ENCODE data around the gene ROBO1. TPM values are rescaled to one million over a fixed set of nuclear protein-coding genes. Genes with fewer than 3 reads are reported as not detected.

The ROBO1 gene
- total RNA-seq, 1 experiment from 2014 or later: 35.5 TPM

GRCh38 chr3:79551321-79551892 lies 216.4 kb downstream of the ROBO1 start:
- no TSS peak for BruUV-seq (replicated peaks)
- POLR2A ChIA-PET (ENCODE audit: unreplicated experiment): no interaction called here
- CTCF ChIA-PET: no interaction called here

DNA sequence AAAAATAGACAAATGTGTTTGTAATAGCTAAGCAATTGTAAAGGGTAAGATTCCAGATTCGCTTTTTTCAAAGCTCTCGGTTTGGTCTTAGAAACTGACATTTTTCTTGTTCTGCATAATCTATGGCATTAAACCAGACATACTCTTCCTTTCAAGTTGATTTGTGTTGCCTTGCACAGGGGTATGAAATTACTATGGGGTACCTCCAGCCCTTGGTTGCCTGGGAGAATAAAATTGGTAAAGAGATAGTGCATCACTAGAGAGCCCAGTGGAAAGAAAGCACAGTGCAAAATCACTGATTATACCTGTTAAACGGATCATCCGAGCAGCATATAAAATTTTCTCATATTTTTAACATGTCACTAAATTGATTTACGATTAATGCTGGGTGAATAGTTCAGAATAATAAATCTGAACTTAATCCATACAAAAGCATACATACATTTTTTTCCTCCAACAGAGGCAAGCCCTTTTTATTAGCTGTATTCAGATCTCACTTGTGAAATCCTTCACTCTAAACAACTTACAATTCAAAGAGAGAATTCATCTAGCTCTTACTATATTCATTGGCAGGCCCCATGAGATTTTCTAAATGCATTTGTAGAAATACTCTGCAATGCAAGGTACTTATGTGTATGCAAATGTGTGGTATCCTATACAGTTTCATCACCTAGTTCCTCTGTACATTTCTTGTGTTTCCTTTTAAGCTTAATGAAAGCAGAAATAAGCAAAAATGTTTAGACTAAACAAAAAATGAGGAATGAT lies 224.4 kb downstream of the ROBO1 start:
- intact Hi-C loops (cut with micrococcal nuclease): no loop called here
- Histone ChIP-seq H3K9me3 (ENCODE audit: low read length) (no peaks in the 10 kb centered on the region), H3K79me2 (ENCODE audit: low read length) (no peaks in the 10 kb centered on the region), H3K9me2 (replicated peaks; ENCODE audit: low read length) (no peaks in the 10 kb centered on the region), H3K4me3 (ENCODE audit: low read length) (no peak overlapping the region), H3F3A (ENCODE audit: low read length, unreplicated experiment) (no peaks in the 10 kb centered on the region), H3K27me3 (ENCODE audit: low read length) (no peaks in the 10 kb centered on the region), H4K20me1 (ENCODE audit: low read length) (no peaks in the 10 kb centered on the region), H3K4me1 (ENCODE audit: insufficient read depth, low read length) (no peaks in the 10 kb centered on the region), H3K27ac (ENCODE audit: low read length) (no peak overlapping the region), H3K4me2 (ENCODE audit: low read length) (no peak overlapping the region), H3K9ac (ENCODE audit: low read length) (no peak overlapping the region), H3K36me3 (ENCODE audit: low read depth, low read length) (no peaks in the 10 kb centered on the region), H2AFZ (ENCODE audit: low read length) (no peak overlapping the region)
- DNase-seq (no peak), ATAC-seq (no peak)
- ChIA-PET CTCF (no interaction called here), POLR2A (ENCODE audit: unreplicated experiment) (interaction anchor here (0.7 kb wide), 1 partner anchor 157 kb away, joined by 5 read pairs; no protein-coding TSS in a partner anchor)
- BruUV-seq (replicated peaks): no TSS peak
- TF ChIP-seq, protein P1, sequence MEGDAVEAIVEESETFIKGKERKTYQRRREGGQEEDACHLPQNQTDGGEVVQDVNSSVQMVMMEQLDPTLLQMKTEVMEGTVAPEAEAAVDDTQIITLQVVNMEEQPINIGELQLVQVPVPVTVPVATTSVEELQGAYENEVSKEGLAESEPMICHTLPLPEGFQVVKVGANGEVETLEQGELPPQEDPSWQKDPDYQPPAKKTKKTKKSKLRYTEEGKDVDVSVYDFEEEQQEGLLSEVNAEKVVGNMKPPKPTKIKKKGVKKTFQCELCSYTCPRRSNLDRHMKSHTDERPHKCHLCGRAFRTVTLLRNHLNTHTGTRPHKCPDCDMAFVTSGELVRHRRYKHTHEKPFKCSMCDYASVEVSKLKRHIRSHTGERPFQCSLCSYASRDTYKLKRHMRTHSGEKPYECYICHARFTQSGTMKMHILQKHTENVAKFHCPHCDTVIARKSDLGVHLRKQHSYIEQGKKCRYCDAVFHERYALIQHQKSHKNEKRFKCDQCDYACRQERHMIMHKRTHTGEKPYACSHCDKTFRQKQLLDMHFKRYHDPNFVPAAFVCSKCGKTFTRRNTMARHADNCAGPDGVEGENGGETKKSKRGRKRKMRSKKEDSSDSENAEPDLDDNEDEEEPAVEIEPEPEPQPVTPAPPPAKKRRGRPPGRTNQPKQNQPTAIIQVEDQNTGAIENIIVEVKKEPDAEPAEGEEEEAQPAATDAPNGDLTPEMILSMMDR (conservative IDR thresholded peaks at IDR 0.05; ENCODE audit: low read depth, low read length): no peak
- TF ChIP-seq EZH2phosphoT487 (IDR thresholded peaks at IDR 0.05; ENCODE audit: borderline replicate concordance, low read length) (no peak), EZH2 (IDR thresholded peaks at IDR 0.05; ENCODE audit: low read length, unreplicated experiment) (no peak)

More at GRCh38 chr3:79551321-79551892, 216.4 kb downstream of the ROBO1 start:
- no peak overlapping the region for H3K4me2 ChIP-seq (ENCODE audit: low read length)
- ATAC-seq (no peak), DNase-seq (no peak)
- no peaks in the 10 kb centered on the region for H4K20me1 ChIP-seq (ENCODE audit: low read length)
- no peaks in the 10 kb centered on the region for H3F3A ChIP-seq (ENCODE audit: low read length, unreplicated experiment)
- H3K4me1 ChIP-seq (ENCODE audit: insufficient read depth, low read length): no peaks in the 10 kb centered on the region
- H3K4me3 ChIP-seq (ENCODE audit: low read length): no peak overlapping the region
- H3K9me3 ChIP-seq (ENCODE audit: low read length): no peaks in the 10 kb centered on the region
- no peak overlapping the region for H3K9ac ChIP-seq (ENCODE audit: low read length)
- H3K79me2 ChIP-seq (ENCODE audit: low read length): no peaks in the 10 kb centered on the region
- no peaks in the 10 kb centered on the region for H3K36me3 ChIP-seq (ENCODE audit: low read depth, low read length)
- intact Hi-C loops (cut with micrococcal nuclease): no loop called here
- H3K9me2 ChIP-seq (replicated peaks; ENCODE audit: low read length): 0 out of 2 replicates have a peak, but pooled peaks cover 2% of the 10 kb centered on the region
- TF ChIP-seq, protein P1 (conservative IDR thresholded peaks at IDR 0.05; ENCODE audit: low read depth, low read length): no peak
- TF ChIP-seq EZH2 (IDR thresholded peaks at IDR 0.05; ENCODE audit: low read length, unreplicated experiment) (no peak), EZH2phosphoT487 (IDR thresholded peaks at IDR 0.05; ENCODE audit: borderline replicate concordance, low read length) (no peak)
- H2AFZ ChIP-seq (ENCODE audit: low read length): no peak overlapping the region
- no peak overlapping the region for H3K27ac ChIP-seq (ENCODE audit: low read length)
- no peaks in the 10 kb centered on the region for H3K27me3 ChIP-seq (ENCODE audit: low read length)

DNA sequence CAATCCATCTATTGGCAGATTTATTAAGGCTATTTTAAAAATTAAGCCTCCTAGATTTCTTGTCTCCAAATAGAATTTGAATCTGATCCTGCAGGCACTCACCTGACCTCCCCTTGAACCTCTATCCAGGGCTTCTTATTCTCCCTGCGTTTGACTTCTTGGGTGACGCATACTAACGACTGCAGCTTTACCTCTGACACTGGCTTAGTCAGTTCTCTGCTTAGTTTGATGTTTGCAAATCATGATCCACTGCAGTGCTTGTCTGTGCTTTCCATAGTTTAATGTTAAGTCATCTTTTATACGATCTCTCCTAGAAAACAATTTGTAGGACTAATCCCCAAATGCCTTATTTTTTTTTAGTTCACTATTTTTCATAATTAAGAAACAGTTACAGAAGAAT lies 233.1 kb downstream of the ROBO1 start:
- Histone ChIP-seq H3K4me2 (ENCODE audit: low read length) (peak overlapping the region; percentile 47), H3K9me2 (replicated peaks; ENCODE audit: low read length) (no peaks in the 10 kb centered on the region), H3K4me3 (ENCODE audit: low read length) (no peak overlapping the region), H3K27ac (ENCODE audit: low read length) (peak overlapping the region; percentile 67), H3K79me2 (ENCODE audit: low read length) (no peaks in the 10 kb centered on the region), H2AFZ (ENCODE audit: low read length) (peak overlapping the region; percentile 37), H3F3A (ENCODE audit: low read length, unreplicated experiment) (peaks cover 6% of the 10 kb centered on the region), H4K20me1 (ENCODE audit: low read length) (no peaks in the 10 kb centered on the region), H3K27me3 (ENCODE audit: low read length) (no peaks in the 10 kb centered on the region), H3K9me3 (ENCODE audit: low read length) (no peaks in the 10 kb centered on the region), H3K36me3 (ENCODE audit: low read depth, low read length) (no peaks in the 10 kb centered on the region), H3K4me1 (ENCODE audit: insufficient read depth, low read length) (peaks cover 46% of the 10 kb centered on the region), H3K9ac (ENCODE audit: low read length) (no peak overlapping the region; the same call in 1 of the 2 replicates)
- DNase-seq (peak; percentile 80), ATAC-seq (peak; percentile 86)
- no TSS peak for BruUV-seq (replicated peaks)
- POLR2A ChIA-PET (ENCODE audit: unreplicated experiment): no interaction called here
- TF ChIP-seq EZH2 (IDR thresholded peaks at IDR 0.05; ENCODE audit: low read length, unreplicated experiment) (no peak), EZH2phosphoT487 (IDR thresholded peaks at IDR 0.05; ENCODE audit: borderline replicate concordance, low read length) (no peak)
- TF ChIP-seq, protein P1 (conservative IDR thresholded peaks at IDR 0.05; ENCODE audit: low read depth, low read length): no peak
- intact Hi-C loops (cut with micrococcal nuclease): loop anchor here (1.0 to 10.0 kb wide), 3 partner anchors 338 to 753 kb away; no protein-coding TSS in a partner anchor
- CTCF ChIA-PET: no interaction called here

Measured in PC-3 (cell line).